HG03060 (cell line): ENCODE results near the gene FOXP3.
A peak's percentile ranks its signal among the peaks of the same experiment; 100 is the strongest.

ENCODE experiments used
- ATAC-seq: cut with Tn5 transposase; IDR thresholded peaks from one replicate; pipeline ENCODE4 v1.9.1; 2021; ENCODE audit warnings: low read depth, moderate number of reproducible peaks; ENCODE audit not compliant: unreplicated experiment

Gene FOXP3

GRCh38 chrX:49276671-49277534 lies 12.4 kb upstream of the FOXP3 start:
- no peak for ATAC-seq

- ATAC-seq: no peak
Measured at GRCh38 chrX:49276207-49276606, 11.7 kb upstream of the FOXP3 start.

- ATAC-seq: no peak
Measured at GRCh38 chrX:49273181-49273727, 8.7 kb upstream of the FOXP3 start.

DNA sequence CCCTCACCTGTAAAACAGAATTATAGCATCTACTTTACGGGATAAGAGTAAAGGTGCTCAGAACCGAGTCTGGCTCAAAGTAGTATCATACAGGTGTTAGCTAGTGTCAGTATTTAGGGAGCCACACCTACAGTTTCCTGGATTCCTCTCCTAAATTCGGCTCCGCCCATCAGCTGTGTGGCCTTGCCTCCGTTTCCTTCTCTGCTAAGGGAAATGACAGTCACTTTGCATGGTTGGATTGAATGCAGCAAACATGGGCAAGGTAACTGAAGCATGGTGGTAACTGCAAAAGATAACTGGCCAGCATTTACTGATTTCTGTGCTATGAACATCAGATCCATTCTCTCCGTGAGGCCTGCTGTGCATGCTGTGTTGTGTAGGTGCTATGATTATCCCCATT lies 7.9 kb upstream of the FOXP3 start:
- no peak for ATAC-seq

DNA sequence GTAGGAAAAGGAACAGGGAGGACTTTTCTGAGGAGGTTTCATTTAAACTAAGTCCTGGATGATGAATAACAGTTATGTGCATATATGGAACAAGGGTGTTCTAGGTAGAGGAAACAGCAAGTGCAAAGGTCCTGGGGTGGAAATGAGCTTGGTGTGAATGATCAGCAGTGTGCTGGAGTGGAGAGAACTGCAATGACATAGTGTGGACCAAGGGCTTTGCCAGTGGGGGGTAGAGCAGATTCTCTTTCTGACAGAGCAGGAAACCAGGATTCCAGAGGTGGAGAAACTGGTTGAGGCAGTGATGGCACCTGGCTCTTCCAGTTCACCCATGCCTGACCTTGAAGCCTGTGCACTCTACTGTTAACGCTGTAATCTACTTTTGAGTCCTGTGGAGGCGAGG lies 6.8 kb upstream of the FOXP3 start:
- no peak for ATAC-seq

- no peak for ATAC-seq
Measured at GRCh38 chrX:49270249-49270921, 5.9 kb upstream of the FOXP3 start.

GRCh38 chrX:49269767-49270248 lies 5.3 kb upstream of the FOXP3 start, which contains the start of gene PPP1R3F:
TSS of gene PPP1R3F (plus strand) at chrX:49269793. CDS start at chrX:49269870, 77 bp downstream.
- ATAC-seq: no peak

DNA sequence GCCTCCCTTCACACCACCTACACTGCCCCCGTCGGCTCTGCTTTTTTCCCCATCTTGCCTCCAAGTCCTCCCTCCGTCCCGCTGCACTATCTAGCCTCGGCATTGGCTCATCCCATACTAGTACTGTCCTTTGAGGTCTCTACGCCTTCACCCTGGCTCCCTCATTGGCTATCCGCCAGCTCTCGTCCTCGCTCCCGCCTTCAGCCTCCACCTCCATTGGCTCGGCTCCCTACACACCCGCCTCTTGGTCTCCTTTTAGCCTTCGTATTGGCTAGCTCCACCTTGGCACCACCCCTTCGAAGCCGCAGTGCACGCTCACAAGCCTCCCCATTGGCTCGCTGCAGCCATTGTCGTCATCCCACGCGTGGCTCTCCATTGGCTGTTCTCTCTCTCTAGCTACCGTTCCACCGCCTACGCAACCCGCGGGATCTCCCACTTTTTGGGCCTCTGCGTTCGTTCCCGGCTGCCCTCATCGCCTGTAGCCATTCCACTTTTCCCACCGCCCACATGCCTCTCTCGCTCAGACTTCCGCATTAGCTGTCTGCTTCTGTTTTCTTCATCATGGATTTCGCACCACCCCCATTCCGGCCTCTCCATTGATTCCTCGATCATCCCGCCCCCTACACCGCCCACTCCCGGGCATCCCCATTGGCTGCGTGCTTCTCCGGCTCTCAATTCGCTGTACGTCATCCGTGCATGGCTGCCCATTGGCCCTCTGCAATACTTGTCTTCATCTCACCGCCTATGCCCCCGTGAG lies 4.7 kb upstream of the FOXP3 start:
- ATAC-seq: peak; percentile 82

DNA sequence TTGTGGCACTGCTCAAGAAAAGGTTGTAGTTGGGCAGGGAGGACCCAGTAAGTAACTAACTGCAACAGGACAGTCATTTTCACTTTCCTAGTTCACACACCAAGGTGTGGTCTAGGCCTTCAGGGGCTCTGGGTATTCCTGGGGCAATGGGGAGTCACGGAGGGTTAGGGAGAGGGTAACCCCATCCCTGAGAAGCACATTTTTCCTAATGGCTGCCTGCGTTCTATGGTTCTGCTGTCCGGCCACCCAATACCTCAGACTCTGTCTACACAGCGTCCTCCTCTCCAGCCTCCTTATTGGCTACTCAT lies 4.1 kb upstream of the FOXP3 start:
- no peak for ATAC-seq

DNA sequence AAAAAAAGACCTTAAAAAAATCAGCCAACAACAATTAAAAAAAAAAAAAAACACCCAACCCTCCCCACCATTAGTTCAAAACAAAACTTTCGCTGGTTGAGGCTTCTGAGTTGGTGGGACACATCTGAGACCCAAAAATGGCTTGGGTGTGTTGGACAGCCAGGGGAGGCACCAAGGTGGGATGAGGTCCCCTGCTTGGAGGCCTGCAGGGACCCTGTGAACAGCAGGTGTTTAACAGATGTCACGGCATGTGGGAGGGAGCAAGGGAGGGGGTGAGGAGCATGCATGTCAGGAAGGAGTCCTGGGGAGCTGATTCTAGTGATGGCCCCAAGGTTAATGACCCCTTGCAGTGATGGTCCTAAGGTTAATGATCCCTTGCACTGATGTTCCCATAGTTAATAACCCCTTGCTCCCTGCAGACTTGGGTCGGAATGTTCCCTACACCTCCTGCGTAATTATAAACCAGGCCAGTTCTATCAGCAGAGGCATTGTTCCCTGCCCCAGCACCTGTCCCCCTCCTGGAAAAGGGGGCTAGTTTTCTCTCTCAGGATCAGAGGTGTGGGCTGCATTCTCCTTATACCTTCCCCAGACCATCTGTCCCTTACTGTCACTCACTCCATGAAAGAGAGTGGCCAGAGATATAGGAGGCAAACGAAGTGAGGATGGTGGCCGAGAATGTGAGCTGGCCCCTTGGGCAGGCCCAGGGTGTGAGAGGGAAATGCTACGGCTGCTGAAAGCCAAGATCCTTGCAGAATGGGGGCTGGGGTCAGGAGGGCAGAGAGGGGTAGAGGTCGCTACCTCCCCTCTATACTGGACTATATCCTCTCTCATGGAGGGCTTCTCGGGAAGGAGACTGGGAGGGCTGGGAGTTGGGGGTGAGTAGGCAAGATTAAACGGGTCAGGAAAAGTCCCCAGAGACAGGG lies 2.3 kb upstream of the FOXP3 start:
- no peak for ATAC-seq

GRCh38 chrX:49263631-49264030 lies 879 bp downstream of the FOXP3 start:
- no peak for ATAC-seq

DNA sequence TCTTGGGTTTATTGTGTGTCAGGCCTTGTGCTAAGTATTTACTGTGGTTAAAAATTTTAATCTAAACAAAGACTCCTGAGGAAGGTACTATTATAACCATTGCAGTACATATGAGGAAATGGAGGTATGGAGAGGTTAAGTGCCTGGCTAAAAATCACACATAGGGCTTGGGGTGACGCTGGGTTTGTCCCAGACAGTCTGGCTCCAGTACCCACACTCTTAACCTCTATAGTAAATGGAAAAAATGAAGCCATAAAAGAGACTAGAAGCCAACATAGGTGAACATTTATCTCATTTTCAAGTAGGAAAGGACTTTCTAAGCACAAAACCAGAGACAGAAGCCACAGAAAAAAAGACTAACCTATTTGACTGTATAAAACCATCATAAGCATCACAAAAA lies 1.9 kb downstream of the FOXP3 start:
- ATAC-seq: no peak

DNA sequence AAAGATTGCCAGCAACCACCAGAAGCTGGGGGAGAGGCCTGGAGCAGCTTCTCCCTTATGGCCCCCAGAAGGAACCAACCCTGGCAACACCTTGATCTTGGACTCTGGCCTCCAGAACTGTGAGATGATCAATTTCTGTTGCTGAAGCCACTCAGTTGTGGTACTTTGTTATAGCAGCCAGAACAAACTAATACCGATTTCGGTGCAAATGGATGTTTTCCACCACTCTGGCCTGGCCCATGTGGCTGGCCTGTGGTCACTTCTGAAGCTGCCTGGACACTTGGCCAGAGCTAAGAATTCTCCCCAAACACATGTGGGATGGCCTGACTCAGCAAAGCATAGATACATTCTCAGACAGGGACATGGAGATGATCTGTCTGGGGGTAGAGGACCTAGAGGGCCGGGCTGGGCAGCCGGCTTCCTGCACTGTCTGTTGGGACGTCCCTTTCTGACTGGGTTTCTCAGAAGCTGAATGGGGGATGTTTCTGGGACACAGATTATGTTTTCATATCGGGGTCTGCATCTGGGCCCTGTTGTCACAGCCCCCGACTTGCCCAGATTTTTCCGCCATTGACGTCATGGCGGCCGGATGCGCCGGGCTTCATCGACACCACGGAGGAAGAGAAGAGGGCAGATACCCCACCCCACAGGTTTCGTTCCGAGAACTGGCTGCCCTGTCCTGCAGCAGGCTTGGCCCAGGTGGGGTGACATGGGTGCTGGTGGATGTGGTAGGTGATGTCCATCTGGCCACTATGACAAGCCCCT lies 4.1 kb downstream of the FOXP3 start:
- no peak for ATAC-seq

DNA sequence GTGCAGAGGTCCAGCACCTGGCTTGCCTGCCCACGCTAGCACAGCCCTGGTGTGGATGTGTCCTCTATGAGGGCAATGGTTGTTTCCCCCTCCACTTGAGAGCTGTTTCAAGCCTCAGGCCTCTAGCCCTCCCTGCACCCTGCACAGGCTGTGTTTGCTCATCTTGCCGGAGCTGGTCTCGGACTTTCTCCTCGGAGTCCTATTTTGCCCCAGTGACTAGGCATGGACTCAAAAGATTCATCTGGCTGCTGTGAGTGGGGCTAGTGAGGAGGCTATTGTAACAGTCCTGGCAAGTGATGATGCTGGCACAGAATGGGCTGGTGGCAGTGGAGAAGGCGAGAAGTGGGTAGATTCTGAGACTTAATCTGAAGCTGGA lies 5.8 kb downstream of the FOXP3 start:
- ATAC-seq: no peak

DNA sequence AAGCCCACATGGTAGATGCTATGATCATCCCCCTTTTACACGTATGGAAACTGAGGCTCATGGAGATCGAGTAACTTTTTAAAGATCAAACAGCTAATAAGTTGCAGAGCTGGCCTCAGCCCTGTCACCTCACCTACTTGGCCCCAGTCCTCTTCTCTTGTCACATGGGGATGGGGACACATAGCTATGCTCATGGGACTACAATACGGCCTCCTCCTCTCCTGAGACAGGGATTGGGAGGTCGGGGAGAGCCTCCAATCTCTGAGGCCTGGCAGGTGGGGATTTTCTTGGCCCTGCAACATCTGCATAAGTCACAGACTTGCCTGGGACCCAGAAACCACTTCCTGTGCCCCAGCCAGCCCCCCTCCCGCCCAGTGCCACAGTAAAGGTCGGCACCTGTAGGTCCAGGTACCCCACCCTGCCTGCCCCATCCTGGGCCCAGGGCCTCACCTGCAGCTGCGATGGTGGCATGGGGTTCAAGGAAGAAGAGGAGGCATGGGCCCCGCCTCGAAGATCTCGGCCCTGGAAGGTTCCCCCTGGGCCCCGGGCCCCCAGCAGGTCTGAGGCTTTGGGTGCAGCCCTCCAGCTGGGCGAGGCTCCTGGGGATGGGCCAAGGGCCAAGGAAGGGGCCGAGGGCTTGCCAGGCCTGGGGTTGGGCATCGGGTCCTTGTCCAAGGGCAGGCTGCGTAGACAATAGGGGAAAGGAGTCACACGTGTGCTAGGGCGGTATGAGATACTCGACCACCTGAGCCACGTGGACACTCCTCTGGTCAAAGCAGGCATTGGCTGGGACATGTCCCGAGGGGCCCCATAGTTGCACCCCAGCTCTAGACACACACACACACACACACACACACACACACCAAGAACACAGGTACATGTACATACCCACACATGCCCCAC lies 6.4 kb downstream of the FOXP3 start:
- no peak for ATAC-seq

DNA sequence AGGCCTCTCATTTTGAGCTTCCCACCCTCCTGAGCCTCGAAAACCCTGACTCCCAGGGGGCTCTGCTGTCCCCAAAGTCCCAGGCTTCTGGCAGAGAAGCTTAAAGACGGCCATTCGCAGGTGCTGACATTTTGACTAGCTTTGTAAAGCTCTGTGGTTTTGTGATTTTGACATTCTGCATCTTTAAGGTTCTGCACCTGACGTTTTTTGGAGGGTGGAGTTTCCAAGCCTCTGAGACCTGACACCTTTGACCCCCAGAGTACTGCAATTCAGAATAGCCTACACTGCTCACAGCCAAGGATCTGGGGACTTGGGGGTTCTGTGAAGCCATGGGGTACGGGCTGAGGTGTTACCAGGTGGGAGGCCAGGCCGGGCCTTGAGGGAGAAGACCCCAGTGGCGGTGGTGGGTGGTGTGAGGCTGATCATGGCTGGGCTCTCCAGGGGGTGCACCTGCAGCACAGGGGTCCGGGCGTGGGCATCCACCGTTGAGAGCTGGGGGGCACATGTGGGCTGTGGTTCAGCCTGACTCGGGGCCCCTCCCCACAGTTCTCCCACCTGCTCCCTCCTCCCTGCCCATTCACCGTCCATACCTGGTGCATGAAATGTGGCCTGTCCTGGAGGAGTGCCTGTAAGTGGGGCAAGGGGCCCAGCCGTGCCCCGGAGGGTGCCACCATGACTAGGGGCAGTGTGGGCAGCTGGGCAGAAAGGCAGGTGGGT lies 7.3 kb downstream of the FOXP3 start:
- ATAC-seq: no peak

DNA sequence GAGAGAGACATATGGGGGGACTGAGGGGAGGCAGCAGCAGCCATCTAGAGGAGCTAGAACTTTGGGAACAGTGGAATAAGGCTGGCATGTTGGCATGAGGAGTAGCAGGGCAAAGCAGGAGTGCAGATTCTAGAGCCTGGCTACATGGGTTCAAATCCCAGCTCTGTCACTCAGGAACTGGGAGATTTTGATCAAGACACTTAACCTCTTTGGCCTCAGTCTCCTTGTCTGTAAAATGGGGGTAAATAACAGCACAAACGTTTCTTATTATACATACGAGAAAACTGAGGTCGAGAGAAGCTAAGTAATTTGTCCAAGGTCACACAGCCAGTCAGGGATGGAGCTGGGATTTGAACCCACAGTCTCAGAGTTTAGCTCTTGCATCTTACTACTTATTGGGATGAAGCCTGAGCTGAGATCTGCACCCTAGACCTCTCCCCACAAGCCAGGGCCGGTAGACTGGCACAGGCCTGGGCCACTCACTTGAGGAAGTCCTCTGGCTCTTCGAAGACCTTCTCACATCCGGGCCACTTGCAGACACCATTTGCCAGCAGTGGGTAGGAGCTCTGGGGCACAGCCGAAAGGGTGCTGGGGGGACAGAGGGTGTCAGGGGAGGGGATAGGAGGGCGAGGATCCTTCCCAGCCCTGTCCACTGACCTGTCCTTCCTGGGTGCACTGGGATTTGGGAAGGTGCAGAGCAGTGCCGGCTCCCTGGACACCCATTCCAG lies 8.1 kb downstream of the FOXP3 start:
- no peak for ATAC-seq
